Heart left ventricle (tissue), 13 donors: ENCODE data around the gene KLHDC1.

Experiments
- POLR2A ChIP-seq, 2 donors: fragments of 450-650 bp; IDR thresholded peaks; one replicate each; pipeline ENCODE4 v1.6.1; 2017; ENCODE audit warnings: antibody characterized with exemption in 2 of 2, mild to moderate bottlenecking in 2 of 2, moderate library complexity in 2 of 2
- TF ChIP-seq, protein P1 (sequence below), 12 donors: fragments of 200-600 bp; sonication (generic) in 4 of 12; IDR thresholded peaks; one replicate each; pipeline versions ENCODE4 v1.5.0 to v1.8.0; 2018 to 2022; ENCODE audit warnings: antibody characterized with exemption in 12 of 12, mild to moderate bottlenecking in 5 of 12
- donor health status: ischemic (EF 13 %, LVEDD 7.1; RV severe dilation, severe dysfunction).
- donor health status: DM: no; HTN: yes; CAD: no.
- donor health status: DM: no; HTN: no; CAD: no.
- donor health status: ischemic (EF 25% LVEDD 6.9; RV normal size, moderate dysfunction).
- donor health status: ischemic (EF 25% LVEDD 5.7; RV mildly dilated, moderate dysfunction).
- donor health status: ischemic (EF 35%, LVEDD 5.7; RV mildly dilated, moderate dysfunction).
- donor health status: nonischemic (EF 11% LVEDD 7.7; RV severe dilation, severe dysfunction).
- donor health status: DM: yes; HTN: yes; CAD: no.
- donor health status: PGD.
- donor health status: ischemic (EF 29% LVEDD 5.4; RV normal size, mild dysfunction).
- donor health status: nonischemic (EF 23%, LVEDD 6.1; RV moderate dilation, normal function).

DNA sequence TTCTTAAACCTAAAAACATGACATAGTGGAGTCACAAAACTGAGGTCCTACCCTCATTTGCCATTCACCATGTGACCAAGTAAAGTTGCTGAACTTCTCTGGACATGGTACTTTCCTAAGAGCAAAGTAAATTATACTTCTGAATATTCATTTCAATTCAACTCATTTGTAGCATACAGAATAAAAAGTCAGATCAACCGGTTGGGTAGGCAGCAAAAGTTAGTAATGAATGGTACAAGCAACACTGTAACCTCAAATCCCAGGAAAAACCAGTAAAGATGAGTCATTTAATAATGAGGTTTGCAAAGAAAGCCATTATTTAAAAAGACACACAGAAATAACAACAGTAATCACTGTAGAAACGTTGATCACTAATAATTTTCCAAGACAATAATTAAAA, 13.6 kb upstream of the KLHDC1 start:
- TF ChIP-seq, protein P1, sequence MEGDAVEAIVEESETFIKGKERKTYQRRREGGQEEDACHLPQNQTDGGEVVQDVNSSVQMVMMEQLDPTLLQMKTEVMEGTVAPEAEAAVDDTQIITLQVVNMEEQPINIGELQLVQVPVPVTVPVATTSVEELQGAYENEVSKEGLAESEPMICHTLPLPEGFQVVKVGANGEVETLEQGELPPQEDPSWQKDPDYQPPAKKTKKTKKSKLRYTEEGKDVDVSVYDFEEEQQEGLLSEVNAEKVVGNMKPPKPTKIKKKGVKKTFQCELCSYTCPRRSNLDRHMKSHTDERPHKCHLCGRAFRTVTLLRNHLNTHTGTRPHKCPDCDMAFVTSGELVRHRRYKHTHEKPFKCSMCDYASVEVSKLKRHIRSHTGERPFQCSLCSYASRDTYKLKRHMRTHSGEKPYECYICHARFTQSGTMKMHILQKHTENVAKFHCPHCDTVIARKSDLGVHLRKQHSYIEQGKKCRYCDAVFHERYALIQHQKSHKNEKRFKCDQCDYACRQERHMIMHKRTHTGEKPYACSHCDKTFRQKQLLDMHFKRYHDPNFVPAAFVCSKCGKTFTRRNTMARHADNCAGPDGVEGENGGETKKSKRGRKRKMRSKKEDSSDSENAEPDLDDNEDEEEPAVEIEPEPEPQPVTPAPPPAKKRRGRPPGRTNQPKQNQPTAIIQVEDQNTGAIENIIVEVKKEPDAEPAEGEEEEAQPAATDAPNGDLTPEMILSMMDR (IDR thresholded peaks at IDR 0.05) = no peak
- no peak for TF ChIP-seq POLR2A (IDR thresholded peaks at IDR 0.05)
